Stomach (tissue), 9 donors: ENCODE measurements around the gene ERN1. TPM values are rescaled to one million over a fixed set of nuclear protein-coding genes. Genes with fewer than 3 reads are reported as not detected.

ENCODE experiments used
- DNase-seq, 2 donors: peaks; one replicate each; pipeline versions ENCODE4 v3.0.0 to v3.0.0-alpha.2; 2013 to 2019
- H3K27ac ChIP-seq, 5 donors: fragments of 200-600 bp in 4 of 5; sonication (generic) in 4 of 5; one replicate each; pipeline ENCODE4 v1.5.1; 2013 to 2019; ENCODE audit warnings: mild to moderate bottlenecking in 1 of 5, moderate library complexity in 1 of 5
- H3K27me3 ChIP-seq, 3 donors: fragments of 200-600 bp; sonication (generic); one replicate each; pipeline ENCODE4 v1.5.1; 2017 to 2019; ENCODE audit warnings: mixed run types in 1 of 3
- H3K36me3 ChIP-seq, 4 donors: fragments of 200-600 bp; sonication (generic); 1 replicate in 3 of 4; 2 replicates in 1 of 4; pipeline ENCODE4 v1.5.1; 2016 to 2019
- H3K4me1 ChIP-seq, 4 donors: fragments of 200-600 bp; sonication (generic); one replicate each; pipeline ENCODE4 v1.5.1; 2016 to 2019
- H3K4me3 ChIP-seq, 4 donors: fragments of 200-600 bp; sonication (generic) in 3 of 4; one replicate each; pipeline ENCODE4 v1.5.1; 2016 to 2019; ENCODE audit warnings: mild to moderate bottlenecking in 1 of 4
- H3K9me3 ChIP-seq, 4 donors: fragments of 200-600 bp; sonication (generic); one replicate each; pipeline ENCODE4 v1.5.1; 2016 to 2019
- EP300 ChIP-seq: sonication (generic); formaldehyde crosslinking; IDR thresholded peaks from one replicate; pipeline ENCODE4 v1.6.1; 2017; ENCODE audit warnings: antibody characterized with exemption
- POLR2A ChIP-seq, 4 donors: fragments of 450-650 bp; IDR thresholded peaks; one replicate each; pipeline ENCODE4 v1.6.1; 2016; ENCODE audit warnings: antibody characterized with exemption in 4 of 4, control low read depth in 2 of 4, mild to moderate bottlenecking in 1 of 4, moderate library complexity in 1 of 4
- POLR2AphosphoS5 ChIP-seq, 3 donors: sonication (generic); formaldehyde crosslinking; IDR thresholded peaks; one replicate each; pipeline ENCODE4 v1.6.1; 2016; ENCODE audit warnings: antibody characterized with exemption in 3 of 3
- WGBS, 5 donors: extraction: QIAGEN DNeasy Blood & Tissue Kit in 3 of 5; methylation state at CpG; one replicate each; pipeline versions ENCODE4 v1.1.5 to v1.1.7; 2013 to 2018; 5-methylcytosine and 5-hydroxymethylcytosine counted together
- intact Hi-C: fragments of 100-400 bp; cut with DNase I; formaldehyde crosslinking; loops from one replicate; pipeline ENCODE4 v1.15.1; 2023; ENCODE audit warnings: low total_unique reads
- polyA plus RNA-seq, 3 donors: library from polyadenylated mRNA; stranded (reverse); fragments of 200-250 nt; gene quantifications; one replicate each; pipeline ENCODE4 v1.2.3, GENCODE V29; 2013
- total RNA-seq, 5 donors: library from RNA; depleted of rRNA; stranded (reverse); fragments of >200 nt; gene quantifications; one replicate each; pipeline versions ENCODE4 v1.1.0 to v1.2.3, GENCODE V29; 2014 to 2016
- TF ChIP-seq, protein P1 (sequence below), 7 experiments: fragments of 450-650 bp in 4 of 7; fragments of 200-600 bp in 3 of 7; sonication (generic) in 3 of 7; IDR thresholded peaks; one replicate each; pipeline ENCODE4 v1.5.1; 2016 to 2019; ENCODE audit warnings: antibody characterized with exemption in 7 of 7, control low read depth in 2 of 7, mild to moderate bottlenecking in 1 of 7
- donor health status: healthy with polysubstance abuse.
- donor health status: Bipolar disorder and iron deficiency.
- donor health status: healthy.

ERN1 gene
- total and polyA plus RNA-seq, 8 donors: 4.1 to 76.4 (median 28.0) TPM

DNA sequence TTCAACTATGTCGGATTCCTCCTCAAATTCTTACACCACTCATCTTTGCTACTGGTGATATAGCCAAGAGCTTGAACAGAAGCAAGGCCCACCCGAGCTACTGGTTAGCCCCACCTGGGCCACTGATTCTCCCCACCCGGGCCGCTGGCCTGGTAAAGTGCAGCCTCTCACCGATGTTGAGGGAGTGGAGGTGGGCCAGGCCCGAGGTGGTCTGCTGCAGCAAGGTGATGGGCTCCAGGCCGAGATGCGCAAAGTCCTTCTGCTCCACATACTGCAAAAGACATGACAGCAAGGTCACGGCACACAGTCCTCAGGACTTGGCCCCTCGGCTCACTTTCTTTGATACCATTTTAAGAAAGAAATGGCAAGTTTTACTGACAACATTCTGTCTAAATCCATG lies 76.8 kb downstream of the ERN1 start:
- Histone ChIP-seq H3K9me3 (no peaks in the 10 kb centered on the region), H3K36me3 (peaks cover 84 to 100% (median 100%) of the 10 kb centered on the region in 4 donors), H3K27ac (no peak overlapping the region), H3K4me1 (no peaks in the 10 kb centered on the region), H3K27me3 (no peaks in the 10 kb centered on the region), H3K4me3 (no peak overlapping the region)
- DNase-seq: no peak
- TF ChIP-seq POLR2A (IDR thresholded peaks at IDR 0.05): no peak
- no peak for TF ChIP-seq POLR2AphosphoS5 (IDR thresholded peaks at IDR 0.05)
- 94 to 98% (median 95%) methylated on average over 6 to 10 of the region's 10 CpGs for WGBS, 5 donors
- intact Hi-C loops: loop anchor here (10.0 kb wide), 1 partner anchor 82 kb away; the partner anchor contains the start of gene ERN1

DNA sequence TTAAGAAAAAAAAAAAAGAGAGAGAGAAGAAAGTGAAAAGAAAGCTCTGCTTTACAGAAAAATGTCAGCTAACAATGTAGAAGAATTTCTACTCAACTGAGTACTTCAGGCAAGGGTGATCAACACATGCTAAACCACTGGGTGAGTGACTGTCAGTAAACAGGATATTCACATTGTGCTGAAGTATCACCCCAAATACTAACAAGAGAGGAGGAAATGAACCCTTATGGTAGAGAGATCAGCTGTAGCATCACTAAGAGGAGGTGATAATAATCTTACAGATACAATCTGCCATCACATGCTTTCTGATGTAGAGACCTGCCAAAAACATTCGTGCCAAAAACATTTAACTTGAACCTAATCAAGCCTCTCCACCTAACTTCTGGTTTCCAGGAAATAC lies 78.8 kb downstream of the ERN1 start:
- Histone ChIP-seq H3K4me1 (no peaks in the 10 kb centered on the region), H3K27me3 (no peaks in the 10 kb centered on the region), H3K4me3 (no peak overlapping the region), H3K9me3 (no peaks in the 10 kb centered on the region), H3K27ac (no peak overlapping the region), H3K36me3 (peaks cover 87 to 100% (median 100%) of the 10 kb centered on the region in 4 donors)
- TF ChIP-seq, protein P1, sequence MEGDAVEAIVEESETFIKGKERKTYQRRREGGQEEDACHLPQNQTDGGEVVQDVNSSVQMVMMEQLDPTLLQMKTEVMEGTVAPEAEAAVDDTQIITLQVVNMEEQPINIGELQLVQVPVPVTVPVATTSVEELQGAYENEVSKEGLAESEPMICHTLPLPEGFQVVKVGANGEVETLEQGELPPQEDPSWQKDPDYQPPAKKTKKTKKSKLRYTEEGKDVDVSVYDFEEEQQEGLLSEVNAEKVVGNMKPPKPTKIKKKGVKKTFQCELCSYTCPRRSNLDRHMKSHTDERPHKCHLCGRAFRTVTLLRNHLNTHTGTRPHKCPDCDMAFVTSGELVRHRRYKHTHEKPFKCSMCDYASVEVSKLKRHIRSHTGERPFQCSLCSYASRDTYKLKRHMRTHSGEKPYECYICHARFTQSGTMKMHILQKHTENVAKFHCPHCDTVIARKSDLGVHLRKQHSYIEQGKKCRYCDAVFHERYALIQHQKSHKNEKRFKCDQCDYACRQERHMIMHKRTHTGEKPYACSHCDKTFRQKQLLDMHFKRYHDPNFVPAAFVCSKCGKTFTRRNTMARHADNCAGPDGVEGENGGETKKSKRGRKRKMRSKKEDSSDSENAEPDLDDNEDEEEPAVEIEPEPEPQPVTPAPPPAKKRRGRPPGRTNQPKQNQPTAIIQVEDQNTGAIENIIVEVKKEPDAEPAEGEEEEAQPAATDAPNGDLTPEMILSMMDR (IDR thresholded peaks at IDR 0.05): no peak
- WGBS, 5 donors: 13 to 62% (median 42%) methylated on average over 1 of the region's 1 CpG
- intact Hi-C loops: loop anchor here (10.0 kb wide), 1 partner anchor 84 kb away; the partner anchor contains the start of gene ERN1
- no peak for DNase-seq

DNA sequence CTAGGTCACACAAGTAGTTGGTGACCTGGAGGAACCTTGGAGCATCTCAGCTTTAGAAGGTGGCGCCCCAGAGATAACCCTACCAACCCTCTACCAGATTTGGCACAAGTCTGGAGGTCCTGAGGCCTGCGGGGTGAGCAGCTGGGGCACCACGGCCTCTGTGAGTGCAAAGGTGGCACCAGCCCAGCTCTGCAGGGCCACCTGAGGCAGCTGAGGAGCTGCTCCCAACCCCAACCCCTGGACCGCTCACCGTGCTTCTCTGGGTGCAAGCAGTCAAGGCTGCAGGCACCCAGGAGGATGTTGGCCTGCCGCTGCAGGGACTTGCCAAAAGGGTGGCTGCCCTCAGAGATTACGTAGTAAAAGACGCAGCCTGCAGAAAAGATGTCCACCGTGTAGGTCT lies 81.1 kb downstream of the ERN1 start:
- peaks cover 87 to 100% (median 100%) of the 10 kb centered on the region in 4 donors for H3K36me3 ChIP-seq
- no peak overlapping the region for H3K4me3 ChIP-seq
- H3K9me3 ChIP-seq: no peaks in the 10 kb centered on the region
- H3K27ac ChIP-seq: no peak overlapping the region
- intact Hi-C loops: loop anchor here (10.0 kb wide), 1 partner anchor 236 kb away; no protein-coding TSS in a partner anchor
- TF ChIP-seq, protein P1 (IDR thresholded peaks at IDR 0.05): no peak
- TF ChIP-seq POLR2A (IDR thresholded peaks at IDR 0.05) (no peak), POLR2AphosphoS5 (IDR thresholded peaks at IDR 0.05) (no peak), EP300 (no peak)
- no peaks in the 10 kb centered on the region for H3K4me1 ChIP-seq
- 83 to 95% (median 91%) methylated on average over 7 to 9 of the region's 9 CpGs for WGBS, 5 donors
- H3K27me3 ChIP-seq: no peaks in the 10 kb centered on the region
- no peak for DNase-seq

DNA sequence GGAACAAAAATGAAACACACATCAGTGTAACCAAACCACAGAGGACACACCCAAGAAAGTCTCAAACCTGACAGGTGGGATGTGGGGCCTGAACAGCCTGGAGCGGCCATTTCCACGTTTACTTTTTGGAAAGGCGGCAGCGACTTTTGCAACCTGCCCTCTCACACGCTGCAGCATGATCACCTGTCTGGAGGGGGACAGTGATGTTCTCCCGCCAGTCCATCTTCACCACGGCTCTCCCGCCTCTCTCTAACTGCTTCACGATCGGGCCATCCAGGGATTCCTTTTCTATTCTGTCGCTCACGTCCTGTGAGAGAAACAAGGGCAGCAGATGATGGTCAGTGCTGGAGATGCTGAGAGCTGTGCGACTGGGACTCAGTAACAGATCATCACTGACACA lies 84.8 kb downstream of the ERN1 start:
- Histone ChIP-seq H3K4me1 (peaks cover 0 to 13% (median 7%) of the 10 kb centered on the region in 4 donors), H3K27ac (no peak overlapping the region), H3K36me3 (peaks cover 79 to 99% (median 96%) of the 10 kb centered on the region in 4 donors), H3K27me3 (no peaks in the 10 kb centered on the region), H3K4me3 (no peak overlapping the region), H3K9me3 (no peaks in the 10 kb centered on the region)
- intact Hi-C loops: loop anchor here (10.0 kb wide), 1 partner anchor 240 kb away; no protein-coding TSS in a partner anchor
- 84 to 87% (median 86%) methylated on average over 12 to 13 of the region's 13 CpGs for WGBS, 5 donors
- DNase-seq: no peak
- TF ChIP-seq POLR2AphosphoS5 (IDR thresholded peaks at IDR 0.05) (no peak), POLR2A (IDR thresholded peaks at IDR 0.05) (no peak), EP300 (no peak)
- TF ChIP-seq, protein P1 (IDR thresholded peaks at IDR 0.05): no peak
